ENCODE results near the gene SEPTIN7. TPM values are rescaled to one million over a fixed set of nuclear protein-coding genes. Genes with fewer than 3 reads are reported as not detected.

SEPTIN7 gene
- total RNA-seq, 1 donor = 178 TPM

DNA sequence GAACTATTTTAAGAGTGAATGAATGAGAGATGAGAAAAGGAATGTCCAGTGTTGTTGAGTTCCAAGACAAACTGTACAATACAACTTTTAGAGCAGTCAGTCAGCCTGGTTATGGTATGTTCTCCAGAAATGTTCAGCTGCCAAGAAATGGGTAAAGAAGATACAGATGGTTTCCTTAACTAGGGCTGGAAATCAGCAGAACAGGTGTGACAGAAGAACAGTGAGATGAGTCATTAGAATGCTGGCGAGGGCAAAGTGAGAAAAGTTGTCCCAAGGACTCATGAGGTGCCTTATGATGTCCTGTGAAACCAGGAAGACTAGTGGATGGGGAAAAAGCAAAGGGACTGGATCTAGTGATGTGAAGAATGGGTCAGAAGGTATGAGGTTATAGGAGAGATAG is 20.8 kb upstream of the SEPTIN7 start:
- H3K4me3 ChIP-seq (ENCODE audit: insufficient read depth, low read length) = no peak overlapping the region
- H3K4me1 ChIP-seq (ENCODE audit: insufficient read depth, low read length) = no peaks in the 10 kb centered on the region
- no peaks in the 10 kb centered on the region for H3K9me3 ChIP-seq (ENCODE audit: low read depth, low read length)
- H3K27me3 ChIP-seq (ENCODE audit: insufficient read depth, low read length) = no peaks in the 10 kb centered on the region
- no peak overlapping the region for H3K4me2 ChIP-seq (ENCODE audit: insufficient read depth, low read length)
- no peaks in the 10 kb centered on the region for H3K36me3 ChIP-seq (ENCODE audit: insufficient read depth, low read length)
- H3K27ac ChIP-seq (ENCODE audit: low read depth, low read length) = no peak overlapping the region
- DNase-seq (ENCODE audit: insufficient read length, low spot score, missing footprints) = no peak
- H2AFZ ChIP-seq (ENCODE audit: low read length) = no peak overlapping the region
- no peaks in the 10 kb centered on the region for H4K20me1 ChIP-seq (ENCODE audit: insufficient read depth, low read length)
- H3K79me2 ChIP-seq (ENCODE audit: insufficient read depth, low read length) = no peaks in the 10 kb centered on the region
- TF ChIP-seq, protein P1, sequence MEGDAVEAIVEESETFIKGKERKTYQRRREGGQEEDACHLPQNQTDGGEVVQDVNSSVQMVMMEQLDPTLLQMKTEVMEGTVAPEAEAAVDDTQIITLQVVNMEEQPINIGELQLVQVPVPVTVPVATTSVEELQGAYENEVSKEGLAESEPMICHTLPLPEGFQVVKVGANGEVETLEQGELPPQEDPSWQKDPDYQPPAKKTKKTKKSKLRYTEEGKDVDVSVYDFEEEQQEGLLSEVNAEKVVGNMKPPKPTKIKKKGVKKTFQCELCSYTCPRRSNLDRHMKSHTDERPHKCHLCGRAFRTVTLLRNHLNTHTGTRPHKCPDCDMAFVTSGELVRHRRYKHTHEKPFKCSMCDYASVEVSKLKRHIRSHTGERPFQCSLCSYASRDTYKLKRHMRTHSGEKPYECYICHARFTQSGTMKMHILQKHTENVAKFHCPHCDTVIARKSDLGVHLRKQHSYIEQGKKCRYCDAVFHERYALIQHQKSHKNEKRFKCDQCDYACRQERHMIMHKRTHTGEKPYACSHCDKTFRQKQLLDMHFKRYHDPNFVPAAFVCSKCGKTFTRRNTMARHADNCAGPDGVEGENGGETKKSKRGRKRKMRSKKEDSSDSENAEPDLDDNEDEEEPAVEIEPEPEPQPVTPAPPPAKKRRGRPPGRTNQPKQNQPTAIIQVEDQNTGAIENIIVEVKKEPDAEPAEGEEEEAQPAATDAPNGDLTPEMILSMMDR (IDR thresholded peaks at IDR 0.05; ENCODE audit: extremely low read depth, low read depth, low read length) = no peak

DNA sequence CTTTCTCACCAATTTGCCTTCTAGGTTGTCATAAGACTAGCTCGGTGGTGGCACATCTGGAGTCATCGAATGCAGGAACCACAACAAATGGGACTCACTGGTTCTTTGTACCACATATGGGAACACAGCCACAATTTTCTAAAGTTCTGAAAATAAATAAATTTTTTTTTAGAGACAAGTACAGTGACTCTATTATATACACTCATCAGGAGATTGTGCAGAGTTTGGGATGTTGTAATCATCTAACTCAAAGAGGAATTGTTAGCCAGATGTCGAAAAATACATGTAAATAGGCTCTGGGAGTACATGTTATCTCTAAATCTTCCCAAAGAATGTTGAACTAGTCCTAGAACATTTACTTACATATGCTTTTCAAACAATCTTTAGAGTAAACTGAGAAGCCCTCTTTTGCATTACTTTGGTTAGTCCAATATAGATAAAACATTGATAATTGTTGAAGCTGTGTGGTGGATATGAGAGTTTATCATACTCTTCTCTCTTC is 19.6 kb upstream of the SEPTIN7 start:
- Histone ChIP-seq H3K4me3 (ENCODE audit: insufficient read depth, low read length) (no peak overlapping the region), H3K79me2 (ENCODE audit: insufficient read depth, low read length) (no peaks in the 10 kb centered on the region), H3K36me3 (ENCODE audit: insufficient read depth, low read length) (no peaks in the 10 kb centered on the region), H3K4me2 (ENCODE audit: insufficient read depth, low read length) (no peak overlapping the region), H3K9me3 (ENCODE audit: low read depth, low read length) (no peaks in the 10 kb centered on the region), H3K27ac (ENCODE audit: low read depth, low read length) (no peak overlapping the region), H3K4me1 (ENCODE audit: insufficient read depth, low read length) (no peaks in the 10 kb centered on the region), H3K27me3 (ENCODE audit: insufficient read depth, low read length) (no peaks in the 10 kb centered on the region), H4K20me1 (ENCODE audit: insufficient read depth, low read length) (no peaks in the 10 kb centered on the region), H2AFZ (ENCODE audit: low read length) (no peak overlapping the region)
- no peak for DNase-seq (ENCODE audit: insufficient read length, low spot score, missing footprints)
- TF ChIP-seq, protein P1 (IDR thresholded peaks at IDR 0.05; ENCODE audit: extremely low read depth, low read depth, low read length) = no peak

DNA sequence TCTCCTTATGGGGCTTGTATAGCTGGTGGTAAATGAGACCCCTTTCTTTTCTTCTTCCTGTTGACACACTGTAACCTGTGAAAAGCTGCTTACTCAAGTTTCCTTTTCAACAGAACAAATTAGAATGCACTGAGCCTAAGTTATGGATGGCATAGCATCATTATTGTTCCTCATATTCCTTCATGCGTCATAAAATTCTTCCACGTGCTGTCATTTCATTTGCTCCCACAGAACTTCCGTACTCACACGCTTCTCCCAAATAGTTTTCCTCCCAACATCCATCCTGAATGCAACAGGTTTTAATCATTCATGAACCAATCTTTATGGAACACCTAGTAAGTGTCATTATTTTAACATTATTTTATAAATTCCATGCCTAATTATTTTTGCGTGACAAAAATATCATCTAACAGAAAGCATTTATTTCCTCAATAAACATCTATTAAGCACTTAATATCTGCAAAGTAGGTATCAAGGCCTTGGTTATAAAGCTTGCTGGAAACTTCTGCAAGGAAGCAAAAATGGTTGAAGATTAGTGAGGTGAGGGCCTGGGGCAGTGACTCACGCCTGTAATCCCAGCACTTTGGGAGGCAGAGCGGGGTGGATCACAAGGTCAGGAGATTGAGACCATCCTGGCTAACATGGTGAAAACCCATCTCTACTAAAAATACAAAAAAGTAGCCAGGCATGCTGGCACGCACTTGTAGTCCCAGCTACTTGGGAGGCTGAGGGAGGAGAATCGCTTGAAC is 18.9 kb upstream of the SEPTIN7 start:
- Histone ChIP-seq H3K79me2 (ENCODE audit: insufficient read depth, low read length) (no peaks in the 10 kb centered on the region), H3K27ac (ENCODE audit: low read depth, low read length) (no peak overlapping the region), H3K4me3 (ENCODE audit: insufficient read depth, low read length) (no peak overlapping the region), H2AFZ (ENCODE audit: low read length) (no peak overlapping the region), H3K4me2 (ENCODE audit: insufficient read depth, low read length) (no peak overlapping the region), H4K20me1 (ENCODE audit: insufficient read depth, low read length) (no peaks in the 10 kb centered on the region), H3K9me3 (ENCODE audit: low read depth, low read length) (no peaks in the 10 kb centered on the region), H3K4me1 (ENCODE audit: insufficient read depth, low read length) (no peaks in the 10 kb centered on the region), H3K27me3 (ENCODE audit: insufficient read depth, low read length) (no peaks in the 10 kb centered on the region), H3K36me3 (ENCODE audit: insufficient read depth, low read length) (no peaks in the 10 kb centered on the region)
- no peak for DNase-seq (ENCODE audit: insufficient read length, low spot score, missing footprints)
- TF ChIP-seq, protein P1 (IDR thresholded peaks at IDR 0.05; ENCODE audit: extremely low read depth, low read depth, low read length) = no peak

DNA sequence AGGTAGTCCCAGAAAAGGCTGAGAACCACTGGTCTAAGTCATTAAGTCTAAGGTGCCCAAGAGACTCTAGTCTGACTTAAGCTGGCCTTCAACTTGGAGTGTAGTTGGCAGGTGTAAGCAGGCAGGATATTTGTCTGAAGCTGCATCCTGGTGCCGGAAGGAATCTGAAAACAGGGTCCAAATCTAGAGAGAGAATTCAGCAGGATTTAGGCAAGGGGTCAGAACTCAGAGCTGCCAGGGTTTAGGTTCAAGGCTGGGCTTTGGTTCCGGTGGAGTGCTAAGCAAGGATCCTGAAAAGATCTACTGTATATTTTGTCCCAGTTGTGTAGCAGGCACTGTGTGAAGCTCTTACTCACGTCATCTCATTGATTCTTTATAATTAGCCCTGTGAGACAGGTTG is 16.5 kb upstream of the SEPTIN7 start:
- Histone ChIP-seq H3K79me2 (ENCODE audit: insufficient read depth, low read length) (no peaks in the 10 kb centered on the region), H3K36me3 (ENCODE audit: insufficient read depth, low read length) (no peaks in the 10 kb centered on the region), H3K27me3 (ENCODE audit: insufficient read depth, low read length) (no peaks in the 10 kb centered on the region), H3K4me2 (ENCODE audit: insufficient read depth, low read length) (no peak overlapping the region), H4K20me1 (ENCODE audit: insufficient read depth, low read length) (no peaks in the 10 kb centered on the region), H3K4me1 (ENCODE audit: insufficient read depth, low read length) (no peaks in the 10 kb centered on the region), H3K9me3 (ENCODE audit: low read depth, low read length) (no peaks in the 10 kb centered on the region), H3K4me3 (ENCODE audit: insufficient read depth, low read length) (no peak overlapping the region), H2AFZ (ENCODE audit: low read length) (no peak overlapping the region), H3K27ac (ENCODE audit: low read depth, low read length) (no peak overlapping the region)
- no peak for DNase-seq (ENCODE audit: insufficient read length, low spot score, missing footprints)
- TF ChIP-seq, protein P1 (IDR thresholded peaks at IDR 0.05; ENCODE audit: extremely low read depth, low read depth, low read length) = no peak

Data from osteoblast (primary cell).